ENCODE measurements around the gene TAF7L. TPM values are rescaled to one million over a fixed set of nuclear protein-coding genes. Genes with fewer than 3 reads are reported as not detected.
"Not testable (repeated sequence)": the region's sequence is repeated elsewhere in the genome, so short reads cannot be mapped to it uniquely, and the experiment has no call there.

Gene TAF7L
- polyA plus RNA-seq, 1 donor (not counting 4 experiments of a cell fraction or from before 2014, with no cell fraction given), result 0.13 TPM

- H3K9me1 ChIP-seq (ENCODE audit: control insufficient read depth, extremely low read depth, insufficient read depth, low read length); FAIRE-seq; H3K4me1 ChIP-seq (ENCODE audit: control insufficient read depth, extremely low read depth, insufficient read depth, low read length); H3K27me3 ChIP-seq (ENCODE audit: control insufficient read depth, extremely low read depth, insufficient read depth, low read length); H3K79me2 ChIP-seq (ENCODE audit: control insufficient read depth, insufficient read depth, low read length); H3K36me3 ChIP-seq (ENCODE audit: control insufficient read depth in 2 of 2, extremely low read depth in 1 of 2, insufficient read depth in 2 of 2, low read length in 2 of 2); H4K20me1 ChIP-seq (ENCODE audit: control insufficient read depth, extremely low read depth, insufficient read depth, low read length); H3K4me3 ChIP-seq (ENCODE audit: control insufficient read depth in 2 of 3, extremely low read depth in 1 of 3, insufficient read depth in 2 of 3, low read depth in 1 of 3, low read length in 3 of 3); DNase-seq (ENCODE audit: low read depth, low spot score); H3K9ac ChIP-seq (ENCODE audit: control insufficient read depth, extremely low read depth, insufficient read depth, low read length); dilution Hi-C loops (cut with MboI; ENCODE audit: extremely low pct_ligation_motif_present, low sequenced_read_pairs); H3K4me2 ChIP-seq (ENCODE audit: control insufficient read depth, extremely low read depth, insufficient read depth, low read depth, low read length); H3K27ac ChIP-seq (ENCODE audit: control insufficient read depth, insufficient read depth, low read length); H3K9me3 ChIP-seq (ENCODE audit: control insufficient read depth, low read depth, low read length); H2AFZ ChIP-seq (ENCODE audit: control insufficient read depth, low read length): not testable (repeated sequence)
Observed at GRCh38 chrX:101326600-101326999, 35.5 kb upstream of the TAF7L start.

- Histone ChIP-seq H3K4me3 (ENCODE audit: control insufficient read depth in 2 of 3, extremely low read depth in 1 of 3, insufficient read depth in 2 of 3, low read depth in 1 of 3, low read length in 3 of 3) (no peak overlapping the region), H3K36me3 (ENCODE audit: control insufficient read depth in 2 of 2, extremely low read depth in 1 of 2, insufficient read depth in 2 of 2, low read length in 2 of 2) (no peaks in the 10 kb centered on the region), H4K20me1 (ENCODE audit: control insufficient read depth, extremely low read depth, insufficient read depth, low read length) (no peaks in the 10 kb centered on the region), H3K4me2 (ENCODE audit: control insufficient read depth, extremely low read depth, insufficient read depth, low read depth, low read length) (no peak overlapping the region), H3K27ac (ENCODE audit: control insufficient read depth, insufficient read depth, low read length) (no peak overlapping the region), H3K9ac (ENCODE audit: control insufficient read depth, extremely low read depth, insufficient read depth, low read length) (no peak overlapping the region), H3K79me2 (ENCODE audit: control insufficient read depth, insufficient read depth, low read length) (no peaks in the 10 kb centered on the region), H3K27me3 (ENCODE audit: control insufficient read depth, extremely low read depth, insufficient read depth, low read length) (no peaks in the 10 kb centered on the region), H3K9me3 (ENCODE audit: control insufficient read depth, low read depth, low read length) (no peaks in the 10 kb centered on the region), H3K9me1 (ENCODE audit: control insufficient read depth, extremely low read depth, insufficient read depth, low read length) (no peaks in the 10 kb centered on the region), H2AFZ (ENCODE audit: control insufficient read depth, low read length) (no peak overlapping the region), H3K4me1 (ENCODE audit: control insufficient read depth, extremely low read depth, insufficient read depth, low read length) (no peaks in the 10 kb centered on the region)
- FAIRE-seq, result no peak
- TF ChIP-seq CTCF (optimal IDR thresholded peaks at IDR 0.05 in 1 of 3, IDR thresholded peaks at IDR 0.05 in 1 of 3, conservative IDR thresholded peaks at IDR 0.05 in 1 of 3; ENCODE audit: extremely low read depth in 1 of 3, insufficient read depth in 2 of 3, low read length in 3 of 3) (no peak), EZH2 (IDR thresholded peaks at IDR 0.05; ENCODE audit: low read length) (no peak)
- dilution Hi-C loops (cut with MboI; ENCODE audit: extremely low pct_ligation_motif_present, low sequenced_read_pairs), result no loop called here
- DNase-seq (ENCODE audit: low read depth, low spot score), result no peak
Observed at GRCh38 chrX:101303790-101304189, 12.7 kb upstream of the TAF7L start.

GRCh38 chrX:101295603-101296002 is 4.5 kb upstream of the TAF7L start:
- FAIRE-seq; H4K20me1 ChIP-seq (ENCODE audit: control insufficient read depth, extremely low read depth, insufficient read depth, low read length); H3K9me1 ChIP-seq (ENCODE audit: control insufficient read depth, extremely low read depth, insufficient read depth, low read length); H3K27ac ChIP-seq (ENCODE audit: control insufficient read depth, insufficient read depth, low read length); H3K36me3 ChIP-seq (ENCODE audit: control insufficient read depth in 2 of 2, extremely low read depth in 1 of 2, insufficient read depth in 2 of 2, low read length in 2 of 2); H3K4me1 ChIP-seq (ENCODE audit: control insufficient read depth, extremely low read depth, insufficient read depth, low read length); dilution Hi-C loops (cut with MboI; ENCODE audit: extremely low pct_ligation_motif_present, low sequenced_read_pairs); DNase-seq (ENCODE audit: low read depth, low spot score); H3K79me2 ChIP-seq (ENCODE audit: control insufficient read depth, insufficient read depth, low read length); H3K4me3 ChIP-seq (ENCODE audit: control insufficient read depth in 2 of 3, extremely low read depth in 1 of 3, insufficient read depth in 2 of 3, low read depth in 1 of 3, low read length in 3 of 3); H3K27me3 ChIP-seq (ENCODE audit: control insufficient read depth, extremely low read depth, insufficient read depth, low read length); H3K4me2 ChIP-seq (ENCODE audit: control insufficient read depth, extremely low read depth, insufficient read depth, low read depth, low read length); H3K9ac ChIP-seq (ENCODE audit: control insufficient read depth, extremely low read depth, insufficient read depth, low read length); H3K9me3 ChIP-seq (ENCODE audit: control insufficient read depth, low read depth, low read length); H2AFZ ChIP-seq (ENCODE audit: control insufficient read depth, low read length): not testable (repeated sequence)
